Epithelial cell of esophagus (primary cell): Measurements from ENCODE around the gene WDR4.
A peak's percentile ranks its signal among the peaks of the same experiment; 100 is the strongest.
"Not testable (repeated sequence)": the region's sequence is repeated elsewhere in the genome, so short reads cannot be mapped to it uniquely, and the experiment has no call there.

Experiments used
- DNase-seq: peaks from one replicate; pipeline ENCODE4 v3.0.0; 2010; ENCODE audit warnings: low read depth
- H3K4me3 ChIP-seq: 2 replicates; pipeline ENCODE4 v1.5.1; 2011; ENCODE audit warnings: mild to moderate bottlenecking, low read length, control low read depth
- CTCF ChIP-seq: IDR thresholded peaks from 2 replicates; pipeline ENCODE4 v1.5.1; 2011; ENCODE audit warnings: low read depth, mild to moderate bottlenecking, low read length, control low read depth, inconsistent platforms; ENCODE audit not compliant: insufficient read depth; ENCODE audit errors: missing control alignments

The WDR4 gene

GRCh38 chr21:42806509-42807140, 72.7 kb downstream of the WDR4 start:
- no peak overlapping the region for H3K4me3 ChIP-seq

GRCh38 chr21:42801616-42802015, 77.7 kb downstream of the WDR4 start:
- not testable (repeated sequence) for H3K4me3 ChIP-seq, DNase-seq

More at GRCh38 chr21:42806509-42807140, 72.7 kb downstream of the WDR4 start:
- DNase-seq = no peak
- TF ChIP-seq CTCF = no peak

- no peak for TF ChIP-seq CTCF
- H3K4me3 ChIP-seq = no peak overlapping the region
- no peak for DNase-seq
Observed at GRCh38 chr21:42799948-42800347, 79.4 kb downstream of the WDR4 start.

GRCh38 chr21:42799516-42799915, 79.8 kb downstream of the WDR4 start:
- DNase-seq = peak; percentile 92
- no peak overlapping the region for H3K4me3 ChIP-seq
- TF ChIP-seq CTCF = no peak
